DOHH2 (cell line): ENCODE data around the gene GUCA1C.

Experiments
- EZH2phosphoT487 ChIP-seq: fragments of 200-600 bp; sonication (generic); IDR thresholded peaks from 2 replicates; pipeline ENCODE4 v1.6.1; 2017; ENCODE audit warnings: borderline replicate concordance, mild to moderate bottlenecking, antibody characterized with exemption, low read length, moderate library complexity, mixed read lengths
- TF ChIP-seq, protein P1 (sequence below): fragments of 200-600 bp; sonication (generic); IDR thresholded peaks from one replicate; pipeline ENCODE4 v1.5.1; 2014; ENCODE audit warnings: antibody characterized with exemption, mild to moderate bottlenecking, low read depth, low read length; ENCODE audit not compliant: poor library complexity, severe bottlenecking

DNA sequence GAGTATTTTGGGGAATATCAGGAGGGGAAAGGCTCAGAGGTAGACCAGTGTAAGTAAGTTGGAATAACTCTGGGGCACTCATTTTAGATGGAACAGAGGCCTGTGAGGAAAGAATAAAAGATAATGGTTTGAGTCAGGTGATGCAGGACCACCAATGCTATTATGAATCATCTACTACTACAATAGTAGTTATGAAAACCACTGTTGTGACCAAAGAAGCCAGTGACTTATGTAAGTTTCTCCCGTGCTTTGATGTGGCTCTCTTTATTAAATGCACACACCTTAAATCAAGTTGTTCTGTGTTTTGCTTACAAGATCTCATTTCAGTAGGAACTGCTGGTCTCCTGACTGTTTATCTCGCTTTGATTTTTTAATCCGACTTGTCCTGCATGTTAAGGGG lies 13.1 kb upstream of the GUCA1C start:
- TF ChIP-seq, protein P1, sequence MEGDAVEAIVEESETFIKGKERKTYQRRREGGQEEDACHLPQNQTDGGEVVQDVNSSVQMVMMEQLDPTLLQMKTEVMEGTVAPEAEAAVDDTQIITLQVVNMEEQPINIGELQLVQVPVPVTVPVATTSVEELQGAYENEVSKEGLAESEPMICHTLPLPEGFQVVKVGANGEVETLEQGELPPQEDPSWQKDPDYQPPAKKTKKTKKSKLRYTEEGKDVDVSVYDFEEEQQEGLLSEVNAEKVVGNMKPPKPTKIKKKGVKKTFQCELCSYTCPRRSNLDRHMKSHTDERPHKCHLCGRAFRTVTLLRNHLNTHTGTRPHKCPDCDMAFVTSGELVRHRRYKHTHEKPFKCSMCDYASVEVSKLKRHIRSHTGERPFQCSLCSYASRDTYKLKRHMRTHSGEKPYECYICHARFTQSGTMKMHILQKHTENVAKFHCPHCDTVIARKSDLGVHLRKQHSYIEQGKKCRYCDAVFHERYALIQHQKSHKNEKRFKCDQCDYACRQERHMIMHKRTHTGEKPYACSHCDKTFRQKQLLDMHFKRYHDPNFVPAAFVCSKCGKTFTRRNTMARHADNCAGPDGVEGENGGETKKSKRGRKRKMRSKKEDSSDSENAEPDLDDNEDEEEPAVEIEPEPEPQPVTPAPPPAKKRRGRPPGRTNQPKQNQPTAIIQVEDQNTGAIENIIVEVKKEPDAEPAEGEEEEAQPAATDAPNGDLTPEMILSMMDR, result no peak
- no peak for TF ChIP-seq EZH2phosphoT487
